ENCODE measurements around the gene CLIC4. TPM values are rescaled to one million over a fixed set of nuclear protein-coding genes. Genes with fewer than 3 reads are reported as not detected.

The CLIC4 gene
- total and polyA plus RNA-seq, 8 donors, result 53.5 to 372 (median 110) TPM

DNA sequence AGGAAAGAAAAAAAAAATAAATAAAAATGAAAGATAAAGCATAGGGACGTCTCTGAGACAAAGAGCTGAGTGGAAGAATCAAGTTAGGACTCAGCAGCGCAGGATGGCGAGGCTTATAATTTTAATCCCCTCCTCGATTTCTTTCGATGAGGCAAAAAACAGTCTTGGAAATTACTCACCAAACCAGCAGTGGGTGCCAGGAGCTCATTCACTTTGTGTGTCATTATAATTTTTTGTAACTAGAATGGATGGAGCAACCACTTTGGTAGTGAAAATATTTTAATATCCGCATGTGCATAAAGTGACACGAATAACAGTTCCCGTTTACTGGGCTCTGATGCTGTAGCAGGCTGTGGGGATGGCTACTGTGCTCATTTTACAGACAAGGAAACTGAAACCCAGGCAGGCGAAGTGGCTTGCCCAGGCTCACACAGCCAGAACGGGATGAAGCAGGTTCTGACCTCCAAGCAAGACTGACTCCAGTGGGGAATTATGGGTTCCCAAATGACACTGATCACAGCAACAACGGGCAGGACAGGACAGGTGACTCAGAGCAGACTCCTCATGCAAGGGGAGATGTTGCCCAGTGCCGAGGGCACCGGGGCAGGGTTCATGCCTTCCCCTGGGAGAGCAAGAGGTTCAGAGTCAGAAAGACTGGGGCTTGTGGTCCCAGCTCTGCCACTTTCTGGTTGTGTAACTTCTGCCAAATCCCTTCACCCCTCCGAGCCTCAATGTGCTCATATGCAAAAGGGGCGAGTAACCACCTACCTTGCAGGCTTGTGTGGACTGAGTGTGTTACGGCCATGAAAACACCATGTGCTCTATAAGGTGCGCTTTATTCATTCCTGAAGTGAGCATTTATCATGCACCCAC, 121.2 kb downstream of the CLIC4 start:
- H3K27ac ChIP-seq, result no peak overlapping the region
- H3K27me3 ChIP-seq, result peaks cover 3 to 88% (median 13%) of the 10 kb centered on the region in 3 donors
- no peak for TF ChIP-seq POLR2A (IDR thresholded peaks at IDR 0.05)
- no peak for TF ChIP-seq EP300 (IDR thresholded peaks at IDR 0.05)
- TF ChIP-seq POLR2AphosphoS5 (IDR thresholded peaks at IDR 0.05), result no peak
- TF ChIP-seq CTCF (IDR thresholded peaks at IDR 0.05), result no peak
- H3K4me3 ChIP-seq, result no peak overlapping the region
- peak in 1 of 2 donors; percentile 22 for DNase-seq
- H3K4me1 ChIP-seq, result peaks cover 0 to 19% (median 11%) of the 10 kb centered on the region in 4 donors
- intact Hi-C loops (cut with DNase I; ENCODE audit: low total_unique reads), result loop anchor here (10.0 kb wide), 1 partner anchor 338 kb away; no protein-coding TSS in a partner anchor
- no peaks in the 10 kb centered on the region for H3K9me3 ChIP-seq
- WGBS, 5 donors, result 73 to 85% (median 83%) methylated on average over 13 to 17 of the region's 17 CpGs
- no peaks in the 10 kb centered on the region for H3K36me3 ChIP-seq

DNA sequence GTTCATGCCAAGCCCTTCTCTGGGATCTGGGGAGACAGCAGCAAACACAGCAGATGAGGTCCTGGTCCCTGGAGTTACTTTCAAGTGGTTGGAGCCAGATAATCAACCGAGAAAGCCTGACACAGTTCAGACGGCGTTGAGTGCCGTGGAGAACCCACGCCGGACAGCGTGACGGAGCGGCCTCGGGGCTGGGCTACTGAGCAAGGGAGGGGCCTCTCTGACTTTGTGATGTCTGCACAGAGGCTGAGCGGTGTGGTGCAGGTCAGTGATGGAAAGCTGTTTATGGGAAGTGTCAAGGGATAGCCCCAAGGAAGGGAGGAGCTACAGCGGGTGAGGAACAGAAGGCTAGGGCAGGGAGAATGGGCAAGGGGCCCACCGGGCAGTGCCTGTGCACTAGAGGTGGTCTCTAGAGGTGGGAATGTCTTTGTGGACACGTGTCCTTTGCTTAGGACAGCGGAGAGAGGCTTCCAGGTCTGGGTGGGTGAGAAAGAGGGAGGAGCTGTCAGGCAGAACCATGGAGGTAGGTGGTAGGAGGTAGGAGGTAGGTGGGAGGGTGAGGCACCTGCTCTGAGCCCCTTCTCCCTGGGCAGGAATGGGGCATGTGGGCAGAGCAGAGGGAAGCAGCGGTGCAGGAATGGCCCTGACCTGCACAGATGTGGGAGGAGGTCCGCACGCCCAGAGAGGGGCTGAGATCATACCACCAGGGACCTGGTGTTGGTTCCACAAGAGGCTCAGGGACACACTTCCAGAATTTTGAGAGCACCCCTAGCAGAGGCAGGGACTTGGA, 122.0 kb downstream of the CLIC4 start:
- peaks cover 0 to 15% (median 9%) of the 10 kb centered on the region in 4 donors for H3K4me1 ChIP-seq
- TF ChIP-seq EP300 (IDR thresholded peaks at IDR 0.05) (no peak), POLR2A (IDR thresholded peaks at IDR 0.05) (no peak), CTCF (IDR thresholded peaks at IDR 0.05) (no peak), POLR2AphosphoS5 (IDR thresholded peaks at IDR 0.05) (no peak)
- WGBS, 5 donors, result 58 to 85% (median 73%) methylated on average over 18 of the region's 18 CpGs
- no peak overlapping the region for H3K27ac ChIP-seq
- no peaks in the 10 kb centered on the region for H3K36me3 ChIP-seq
- no peak for DNase-seq
- no peak overlapping the region for H3K4me3 ChIP-seq
- H3K9me3 ChIP-seq, result no peaks in the 10 kb centered on the region
- intact Hi-C loops (cut with DNase I; ENCODE audit: low total_unique reads), result loop anchor here (10.0 kb wide), 1 partner anchor 338 kb away; no protein-coding TSS in a partner anchor
- H3K27me3 ChIP-seq, result peaks cover 3 to 85% (median 13%) of the 10 kb centered on the region in 3 donors

DNA sequence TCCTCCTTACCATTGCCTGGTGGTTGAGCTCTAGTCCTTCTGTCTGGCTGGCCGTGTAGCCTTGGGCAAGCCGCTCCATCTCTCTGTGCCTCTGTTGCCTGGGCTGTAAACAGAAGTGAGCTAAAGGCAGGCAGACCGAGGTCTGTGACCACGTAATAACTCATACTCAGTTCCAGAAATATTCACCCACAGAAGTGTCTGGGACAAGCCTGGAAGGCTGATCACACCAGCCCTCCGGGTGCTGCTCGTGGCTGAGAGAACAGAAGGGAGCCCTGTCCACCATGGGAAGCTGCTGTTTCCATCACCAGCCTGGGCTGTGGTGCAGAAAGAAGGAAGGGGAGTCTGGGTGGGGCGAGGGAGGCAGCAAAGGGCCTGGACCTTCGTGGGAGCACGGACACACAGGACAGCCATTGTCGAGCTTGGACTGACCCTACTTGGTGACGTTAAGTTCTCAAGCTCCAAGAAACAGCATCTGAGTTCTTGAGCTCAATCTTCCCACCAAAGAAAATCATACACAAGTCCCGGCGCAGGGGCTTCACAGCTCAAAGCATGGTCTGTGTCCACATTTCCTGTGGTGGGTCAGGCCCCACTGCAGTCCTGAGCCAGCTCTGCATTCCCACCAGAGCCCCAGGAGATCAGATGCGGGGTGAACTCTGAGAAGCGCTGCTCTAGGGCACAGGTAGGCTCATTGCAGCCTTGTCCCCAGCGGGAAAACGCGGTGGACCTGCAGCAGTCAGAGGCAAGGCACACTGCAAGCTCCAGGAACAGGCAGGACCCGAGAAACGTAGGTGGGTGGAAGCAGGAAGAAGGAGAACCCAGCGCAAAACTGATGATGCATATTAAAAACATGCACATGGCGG, 123.0 kb downstream of the CLIC4 start:
- Histone ChIP-seq H3K9me3 (no peaks in the 10 kb centered on the region), H3K4me1 (peaks cover 0 to 10% (median 8%) of the 10 kb centered on the region in 4 donors), H3K36me3 (no peaks in the 10 kb centered on the region), H3K27ac (no peak overlapping the region), H3K27me3 (peaks cover 3 to 78% (median 13%) of the 10 kb centered on the region in 3 donors), H3K4me3 (no peak overlapping the region)
- intact Hi-C loops (cut with DNase I; ENCODE audit: low total_unique reads), result loop anchor here (10.0 kb wide), 1 partner anchor 337 kb away; no protein-coding TSS in a partner anchor
- WGBS, 5 donors, result 83 to 89% (median 86%) methylated on average over 17 to 22 of the region's 22 CpGs
- no peak for DNase-seq
- TF ChIP-seq POLR2A (IDR thresholded peaks at IDR 0.05) (no peak), EP300 (IDR thresholded peaks at IDR 0.05) (no peak), CTCF (IDR thresholded peaks at IDR 0.05) (no peak), POLR2AphosphoS5 (IDR thresholded peaks at IDR 0.05) (no peak)
